IMR-90 (cell line): Measurements from ENCODE around the gene BUB1B. TPM values are rescaled to one million over a fixed set of nuclear protein-coding genes. Genes with fewer than 3 reads are reported as not detected.

Experiments
- ATAC-seq: fragments of 200-7000 bp; cut with Tn5 transposase; 2 replicates; pipeline ENCODE4 v1.9.1; 2020; ENCODE audit warnings: low read depth, mild to moderate bottlenecking, moderate library complexity
- BruUV-seq: library from RNA; stranded (reverse); fragments of 400-500 nt; replicated peaks from 2 replicates; lab custom pipeline; 2021; lab: Mats Ljungman, UMichigan
- CTCF ChIA-PET: fragments of 300-600 bp; formaldehyde crosslinking; extraction: SDS; loops from one replicate; lab custom pipeline; 2021; ENCODE audit warnings: antibody characterized with exemption; lab: Yijun Ruan, JAX
- POLR2A ChIA-PET: fragments of 300-600 bp; sonication (Branson Sonifier 250); formaldehyde crosslinking; loops from one replicate; lab custom pipeline; 2022; ENCODE audit warnings: antibody characterized with exemption; ENCODE audit not compliant: unreplicated experiment; lab: Charles Lee
- DNase-seq: peaks from one replicate; pipeline ENCODE4 v3.0.0; 2013
- H2AFZ ChIP-seq: replicated peaks from 2 replicates; pipeline ENCODE3; 2013; ENCODE audit warnings: low read length, mild to moderate bottlenecking; ENCODE audit not compliant: poor library complexity
- H2AK5ac ChIP-seq: 2 replicates; pipeline ENCODE4 v1.6.1; 2013; ENCODE audit warnings: low read depth, low read length, inconsistent platforms
- H2AK9ac ChIP-seq: replicated peaks from 2 replicates; pipeline ENCODE3; 2013; ENCODE audit warnings: mild to moderate bottlenecking, low read depth, low read length, moderate library complexity; ENCODE audit not compliant: poor library complexity
- H2BK120ac ChIP-seq: 2 replicates; pipeline ENCODE4 v1.6.1; 2013; ENCODE audit warnings: low read depth, low read length, inconsistent platforms
- H2BK15ac ChIP-seq: 3 replicates; pipeline ENCODE4 v1.6.1; 2013; ENCODE audit warnings: low read depth, low read length, inconsistent platforms
- H2BK20ac ChIP-seq: 2 replicates; pipeline ENCODE4 v1.6.1; 2013; ENCODE audit warnings: low read depth, mild to moderate bottlenecking, inconsistent platforms, low read length, moderate library complexity
- H2BK5ac ChIP-seq: 2 replicates; pipeline ENCODE4 v1.6.1; 2013; ENCODE audit warnings: mild to moderate bottlenecking, low read depth, low read length, inconsistent platforms; ENCODE audit not compliant: poor library complexity, severe bottlenecking
- H3K14ac ChIP-seq: replicated peaks from 2 replicates; pipeline ENCODE4 v1.6.1; 2013; ENCODE audit warnings: low read depth, low read length, inconsistent platforms
- H3K18ac ChIP-seq: 2 replicates; pipeline ENCODE4 v1.6.1; 2013; ENCODE audit warnings: low read depth, low read length, control low read depth
- H3K23ac ChIP-seq: 2 replicates; pipeline ENCODE4 v1.6.1; 2013; ENCODE audit warnings: low read depth, low read length, inconsistent platforms
- H3K27ac ChIP-seq: 2 replicates; pipeline ENCODE4 v1.5.1; 2013; ENCODE audit warnings: mild to moderate bottlenecking, control low read depth, low read length; ENCODE audit not compliant: insufficient read depth
- H3K27me3 ChIP-seq: 2 replicates; pipeline ENCODE4 v1.6.1; 2013; ENCODE audit warnings: low read length; ENCODE audit not compliant: control insufficient read depth, insufficient read depth
- H3K36me3 ChIP-seq: 2 replicates; pipeline ENCODE4 v1.6.1; 2013; ENCODE audit warnings: low read length, mixed read lengths; ENCODE audit not compliant: control insufficient read depth, insufficient read depth
- H3K4ac ChIP-seq: 2 replicates; pipeline ENCODE4 v1.6.1; 2013; ENCODE audit warnings: low read depth, low read length, inconsistent platforms
- H3K4me1 ChIP-seq: 2 replicates; pipeline ENCODE4 v1.6.1; 2013; ENCODE audit warnings: low read length, mixed read lengths; ENCODE audit not compliant: control insufficient read depth, insufficient read depth
- H3K4me2 ChIP-seq: 2 replicates; pipeline ENCODE4 v1.6.1; 2013; ENCODE audit warnings: low read depth, mild to moderate bottlenecking, control low read depth, low read length, moderate library complexity
- H3K4me3 ChIP-seq: 2 replicates; pipeline ENCODE4 v1.5.1; 2013; ENCODE audit warnings: low read depth, mild to moderate bottlenecking, control low read depth, low read length, moderate library complexity; ENCODE audit not compliant: insufficient read depth
- H3K56ac ChIP-seq: 2 replicates; pipeline ENCODE4 v1.6.1; 2013; ENCODE audit warnings: low read length, inconsistent platforms; ENCODE audit not compliant: insufficient read depth; ENCODE audit errors: extremely low read depth
- H3K79me1 ChIP-seq, 2 experiments: 2 replicates each; pipeline ENCODE4 v1.6.1; 2013; ENCODE audit warnings: low read length in 2 of 2, inconsistent platforms in 1 of 2, low read depth in 1 of 2
- H3K9ac ChIP-seq: 2 replicates; pipeline ENCODE4 v1.6.1; 2013; ENCODE audit warnings: low read depth, low read length, control low read depth
- H3K9me1 ChIP-seq: 2 replicates; pipeline ENCODE4 v1.6.1; 2013; ENCODE audit warnings: low read length, inconsistent platforms; ENCODE audit not compliant: insufficient read depth
- H3K9me3 ChIP-seq: 2 replicates; pipeline ENCODE4 v1.6.1; 2013; ENCODE audit warnings: low read length; ENCODE audit not compliant: control insufficient read depth, insufficient read depth
- H4K20me1 ChIP-seq: 2 replicates; pipeline ENCODE4 v1.6.1; 2013; ENCODE audit warnings: low read length, inconsistent platforms; ENCODE audit not compliant: insufficient read depth
- H4K5ac ChIP-seq: 2 replicates; pipeline ENCODE4 v1.6.1; 2013; ENCODE audit warnings: mild to moderate bottlenecking, low read depth, low read length, control low read depth
- H4K8ac ChIP-seq, 2 experiments: 2 replicates each; pipeline ENCODE4 v1.6.1; 2013; ENCODE audit warnings: low read depth in 2 of 2, low read length in 2 of 2, control low read depth in 1 of 2, inconsistent platforms in 1 of 2
- H4K91ac ChIP-seq: 2 replicates; pipeline ENCODE4 v1.6.1; 2013; ENCODE audit warnings: low read depth, low read length, inconsistent platforms; ENCODE audit not compliant: insufficient read depth
- BHLHE40 ChIP-seq: fragments of 150-350 bp; IDR thresholded peaks from 2 replicates; pipeline ENCODE4 v1.6.1; 2016; ENCODE audit warnings: mild to moderate bottlenecking, low read depth, low read length
- CEBPB ChIP-seq: IDR thresholded peaks from 2 replicates; pipeline ENCODE4 v1.6.1; 2012; ENCODE audit warnings: low read depth, low read length, improper control_type of control experiment
- CHD1 ChIP-seq: IDR thresholded peaks from 2 replicates; pipeline ENCODE4 v1.6.1; 2012; ENCODE audit warnings: low read depth, low read length, improper control_type of control experiment
- FOS ChIP-seq: fragments of 150-350 bp; IDR thresholded peaks from 2 replicates; pipeline ENCODE4 v1.6.1; 2016; ENCODE audit warnings: low read depth, low read length
- MAFK ChIP-seq: IDR thresholded peaks from 2 replicates; pipeline ENCODE4 v1.6.1; 2012; ENCODE audit warnings: low read depth, low read length, improper control_type of control experiment
- MAZ ChIP-seq: IDR thresholded peaks from 2 replicates; pipeline ENCODE4 v1.6.1; 2012; ENCODE audit warnings: low read depth, mild to moderate bottlenecking, low read length, improper control_type of control experiment, moderate library complexity, borderline replicate concordance
- MXI1 ChIP-seq: IDR thresholded peaks from 2 replicates; pipeline ENCODE4 v1.6.1; 2012; ENCODE audit warnings: low read depth, mild to moderate bottlenecking, low read length, moderate library complexity, borderline replicate concordance
- RAD21 ChIP-seq: IDR thresholded peaks from 2 replicates; pipeline ENCODE4 v1.6.1; 2012; ENCODE audit warnings: low read length, improper control_type of control experiment
- RFX5 ChIP-seq: IDR thresholded peaks from 2 replicates; pipeline ENCODE4 v1.8.0; 2012; ENCODE audit warnings: low read depth, mild to moderate bottlenecking, low read length, moderate library complexity
- WGBS, 2 experiments: methylation state at CpG; one replicate each; pipeline versions ENCODE4 v1.1.5 to v1.1.7; 2013; ENCODE audit warnings: missing lambda C conversion rate in 2 of 2; ENCODE audit not compliant: insufficient read length in 1 of 2; ENCODE audit errors: extremely low coverage in 2 of 2; 5-methylcytosine and 5-hydroxymethylcytosine counted together
- dilution Hi-C: fragments of 300-500 bp; cut with HindIII; formaldehyde crosslinking; loops from one replicate; pipeline ENCODE4 v1.14.3; 2018; ENCODE audit warnings: low sequenced_read_pairs; ENCODE audit not compliant: unreplicated experiment
- in situ Hi-C: fragments of 300-500 bp; cut with MboI; formaldehyde crosslinking; loops from 3 replicates; pipeline ENCODE4 v1.14.3; 2019; ENCODE audit warnings: low sequenced_read_pairs, inconsistent platforms, mixed read lengths
- intact Hi-C: fragments of 100-400 bp; cut with micrococcal nuclease; formaldehyde crosslinking; loops from 2 replicates; pipeline ENCODE4 v1.10.0; 2022
- polyA plus RNA-seq, 3 experiments: library from polyadenylated mRNA; depleted of rRNA; stranded (reverse); fragments of >200 nt; gene quantifications; 2 replicates each; pipeline ENCODE4 v1.2.3, GENCODE V29; 2012; ENCODE audit warnings: low replicate concordance in 1 of 3
- total RNA-seq: library from RNA; depleted of rRNA; stranded (reverse); fragments of >200 nt; gene quantifications from 2 replicates; pipeline ENCODE4 v1.2.3, GENCODE V29; 2012
- TF ChIP-seq, protein P1 (sequence below): conservative IDR thresholded peaks from 2 replicates; pipeline ENCODE4 v1.5.1; 2012; ENCODE audit warnings: mild to moderate bottlenecking, low read depth, low read length, improper control_type of control experiment
- TF ChIP-seq, protein P2 (sequence below): fragments of 150-350 bp; IDR thresholded peaks from 2 replicates; pipeline ENCODE4 v1.6.1; 2016; ENCODE audit warnings: low read depth, mild to moderate bottlenecking, low read length, moderate library complexity, borderline replicate concordance

Gene BUB1B
- total and polyA plus RNA-seq, 2 of the 4 experiments (the other 2 are of a cell fraction), result 15.6 to 24.7 TPM

GRCh38 chr15:40163657-40164416, 3.0 kb downstream of the BUB1B start:
- in situ Hi-C loops (no loop called here), dilution Hi-C loops (no loop called here), intact Hi-C loops (loop anchor here (5.0 kb wide), 1 partner anchor 117 kb away; no protein-coding TSS in a partner anchor)
- Histone ChIP-seq H3K4me1 (no peaks in the 10 kb centered on the region), H3K27me3 (no peaks in the 10 kb centered on the region), H3K9ac (no peak overlapping the region), H3K14ac (no peak overlapping the region), H3K79me1 (peaks cover 4 to 47% of the 10 kb centered on the region in 2 experiments; a peak in 3 of 4 replicates), H2BK15ac (no peak overlapping the region), H3K9me1 (peaks cover 7% of the 10 kb centered on the region; the same call in 1 of the 2 replicates), H3K18ac (no peak overlapping the region), H2AFZ (no peak overlapping the region), H3K36me3 (peaks cover 1% of the 10 kb centered on the region; the same call in 1 of the 2 replicates), H3K4me2 (no peak overlapping the region), H2BK120ac (no peak overlapping the region), H3K56ac (no peak overlapping the region), H3K4ac (no peak overlapping the region), H2AK9ac (no peak overlapping the region), H3K9me3 (no peaks in the 10 kb centered on the region), H2BK20ac (no peak overlapping the region), H4K5ac (no peak overlapping the region), H3K27ac (no peak overlapping the region), H4K8ac (no peak overlapping the region), H2BK5ac (no peak overlapping the region), H2AK5ac (no peak overlapping the region), H4K91ac (no peak overlapping the region), H3K23ac (no peak overlapping the region), H4K20me1 (0 out of 2 replicates have a peak, but pooled peaks cover 4% of the 10 kb centered on the region), H3K4me3 (no peak overlapping the region)
- ChIA-PET CTCF (no interaction called here), POLR2A (no interaction called here)
- no TSS peak for BruUV-seq
- TF ChIP-seq MAFK, result no peak
- TF ChIP-seq, protein P1, sequence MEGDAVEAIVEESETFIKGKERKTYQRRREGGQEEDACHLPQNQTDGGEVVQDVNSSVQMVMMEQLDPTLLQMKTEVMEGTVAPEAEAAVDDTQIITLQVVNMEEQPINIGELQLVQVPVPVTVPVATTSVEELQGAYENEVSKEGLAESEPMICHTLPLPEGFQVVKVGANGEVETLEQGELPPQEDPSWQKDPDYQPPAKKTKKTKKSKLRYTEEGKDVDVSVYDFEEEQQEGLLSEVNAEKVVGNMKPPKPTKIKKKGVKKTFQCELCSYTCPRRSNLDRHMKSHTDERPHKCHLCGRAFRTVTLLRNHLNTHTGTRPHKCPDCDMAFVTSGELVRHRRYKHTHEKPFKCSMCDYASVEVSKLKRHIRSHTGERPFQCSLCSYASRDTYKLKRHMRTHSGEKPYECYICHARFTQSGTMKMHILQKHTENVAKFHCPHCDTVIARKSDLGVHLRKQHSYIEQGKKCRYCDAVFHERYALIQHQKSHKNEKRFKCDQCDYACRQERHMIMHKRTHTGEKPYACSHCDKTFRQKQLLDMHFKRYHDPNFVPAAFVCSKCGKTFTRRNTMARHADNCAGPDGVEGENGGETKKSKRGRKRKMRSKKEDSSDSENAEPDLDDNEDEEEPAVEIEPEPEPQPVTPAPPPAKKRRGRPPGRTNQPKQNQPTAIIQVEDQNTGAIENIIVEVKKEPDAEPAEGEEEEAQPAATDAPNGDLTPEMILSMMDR, result no peak
- no peak for TF ChIP-seq RAD21
- TF ChIP-seq, protein P2, sequence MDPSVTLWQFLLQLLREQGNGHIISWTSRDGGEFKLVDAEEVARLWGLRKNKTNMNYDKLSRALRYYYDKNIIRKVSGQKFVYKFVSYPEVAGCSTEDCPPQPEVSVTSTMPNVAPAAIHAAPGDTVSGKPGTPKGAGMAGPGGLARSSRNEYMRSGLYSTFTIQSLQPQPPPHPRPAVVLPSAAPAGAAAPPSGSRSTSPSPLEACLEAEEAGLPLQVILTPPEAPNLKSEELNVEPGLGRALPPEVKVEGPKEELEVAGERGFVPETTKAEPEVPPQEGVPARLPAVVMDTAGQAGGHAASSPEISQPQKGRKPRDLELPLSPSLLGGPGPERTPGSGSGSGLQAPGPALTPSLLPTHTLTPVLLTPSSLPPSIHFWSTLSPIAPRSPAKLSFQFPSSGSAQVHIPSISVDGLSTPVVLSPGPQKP, result no peak
- TF ChIP-seq RFX5, result no peak
- no peak for TF ChIP-seq MAZ
- TF ChIP-seq MXI1, result no peak
- TF ChIP-seq CHD1, result no peak
- TF ChIP-seq FOS, result no peak
- TF ChIP-seq BHLHE40, result no peak
- no peak for TF ChIP-seq CEBPB
- no CpG with 5 or more reads among the region's 12 CpGs for WGBS, 2 experiments
- DNase-seq, result no peak
- ATAC-seq, result no peak
